Measurements from ENCODE around the gene C16orf87. TPM values are rescaled to one million over a fixed set of nuclear protein-coding genes. Genes with fewer than 3 reads are reported as not detected.

The C16orf87 gene
- total RNA-seq, 1 donor from 2014 or later, result 8.2 TPM

DNA sequence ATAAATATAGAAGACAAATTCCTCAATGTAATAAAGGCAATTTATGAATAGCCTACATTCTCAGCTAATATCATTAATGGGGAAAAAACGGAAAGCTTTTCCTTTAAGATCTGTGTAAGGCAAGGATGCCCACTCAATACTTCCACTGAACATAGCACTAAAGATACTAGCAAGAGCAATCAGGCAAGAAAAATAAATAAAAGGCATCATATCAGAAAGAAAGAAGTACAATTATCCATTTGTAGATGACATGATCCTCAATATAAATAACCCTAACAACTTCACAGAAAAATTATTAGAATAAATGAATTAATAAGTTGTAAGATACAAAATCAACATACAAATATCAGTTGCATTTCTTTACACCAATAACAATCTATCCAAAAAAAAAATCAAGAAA is 37.1 kb downstream of the C16orf87 start:
- intact Hi-C loops (cut with DNase I), result no loop called here
- Histone ChIP-seq H3K4me1 (no peaks in the 10 kb centered on the region), H3K36me3 (no peaks in the 10 kb centered on the region), H3K4me3 (no peak overlapping the region), H3K27me3 (no peaks in the 10 kb centered on the region), H3K9me3 (no peaks in the 10 kb centered on the region), H3K27ac (no peak overlapping the region)
- no peak for TF ChIP-seq CTCF (IDR thresholded peaks at IDR 0.05)
- ATAC-seq, result no peak
- DNase-seq, result no peak

- Histone ChIP-seq H3K27ac (no peak overlapping the region), H3K4me1 (peaks cover 3% of the 10 kb centered on the region), H3K4me3 (no peak overlapping the region), H3K9me3 (no peaks in the 10 kb centered on the region), H3K27me3 (no peaks in the 10 kb centered on the region), H3K36me3 (no peaks in the 10 kb centered on the region)
- intact Hi-C loops (cut with DNase I), result no loop called here
- ATAC-seq (no peak), DNase-seq (no peak)
- TF ChIP-seq CTCF (IDR thresholded peaks at IDR 0.05), result no peak
Observed at GRCh38 chr16:46790599-46791270, 40.2 kb downstream of the C16orf87 start.

- peak; percentile 91 for DNase-seq
- Histone ChIP-seq H3K9me3 (no peaks in the 10 kb centered on the region), H3K27ac (peak overlapping the region; percentile 30), H3K36me3 (no peaks in the 10 kb centered on the region), H3K27me3 (no peaks in the 10 kb centered on the region), H3K4me3 (peak overlapping the region; percentile 63), H3K4me1 (peaks cover 3% of the 10 kb centered on the region)
- peak; percentile 99 for ATAC-seq
- TF ChIP-seq CTCF (IDR thresholded peaks at IDR 0.05), result no peak
- intact Hi-C loops (cut with DNase I), result no loop called here
Observed at GRCh38 chr16:46789499-46790414, 41.2 kb downstream of the C16orf87 start.

DNA sequence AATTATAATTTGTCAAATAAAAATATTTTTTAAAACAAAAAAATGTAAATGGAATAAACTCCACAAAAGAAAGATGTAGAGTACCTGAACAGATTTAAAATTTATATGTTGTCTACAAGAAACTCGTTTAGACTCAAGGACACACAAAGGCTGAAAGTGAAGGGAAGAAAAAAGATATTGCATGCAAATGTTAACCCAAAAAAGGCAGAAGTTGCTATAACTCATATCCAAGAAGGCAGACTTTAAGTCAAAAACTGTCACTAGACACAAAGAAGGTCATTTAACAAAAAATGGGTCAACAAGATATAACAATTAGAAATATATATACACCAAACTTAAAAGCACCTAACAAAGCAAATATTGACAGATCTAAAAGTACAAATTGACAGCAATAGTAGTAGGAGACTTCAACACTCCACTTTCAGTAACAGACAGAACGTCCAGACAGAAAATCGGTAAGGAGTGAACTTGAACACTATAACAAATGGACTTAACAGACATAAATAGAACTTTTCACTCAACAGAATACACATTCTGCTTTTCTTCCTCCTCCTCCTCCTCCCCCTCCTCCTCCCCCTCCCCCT is 42.0 kb downstream of the C16orf87 start:
- Histone ChIP-seq H3K9me3 (no peaks in the 10 kb centered on the region), H3K27ac (no peak overlapping the region), H3K36me3 (no peaks in the 10 kb centered on the region), H3K4me3 (no peak overlapping the region), H3K27me3 (no peaks in the 10 kb centered on the region), H3K4me1 (peaks cover 3% of the 10 kb centered on the region)
- ATAC-seq, result no peak
- no peak for DNase-seq
- intact Hi-C loops (cut with DNase I), result no loop called here
- TF ChIP-seq CTCF (IDR thresholded peaks at IDR 0.05), result no peak

- Histone ChIP-seq H3K27me3 (no peaks in the 10 kb centered on the region), H3K9me3 (no peaks in the 10 kb centered on the region), H3K4me3 (no peak overlapping the region), H3K4me1 (peaks cover 3% of the 10 kb centered on the region), H3K36me3 (no peaks in the 10 kb centered on the region), H3K27ac (no peak overlapping the region)
- intact Hi-C loops (cut with DNase I), result no loop called here
- TF ChIP-seq CTCF (IDR thresholded peaks at IDR 0.05), result no peak
- no peak for DNase-seq
- no peak for ATAC-seq
Observed at GRCh38 chr16:46787909-46788308, 43.1 kb downstream of the C16orf87 start.

Data from upper lobe of right lung (tissue), 1 donor.